Suppressor macrophage treated with lipopolysaccharide for 1 hour (primary cell): ENCODE measurements around the gene SYTL2.
"Not testable (repeated sequence)": the region's sequence is repeated elsewhere in the genome, so short reads cannot be mapped to it uniquely, and the experiment has no call there.

Experiments used
- DNase-seq, 3 donors: peaks; one replicate each; pipeline ENCODE4 v3.0.0-alpha.2; 2020 to 2022

SYTL2 gene, protein sequence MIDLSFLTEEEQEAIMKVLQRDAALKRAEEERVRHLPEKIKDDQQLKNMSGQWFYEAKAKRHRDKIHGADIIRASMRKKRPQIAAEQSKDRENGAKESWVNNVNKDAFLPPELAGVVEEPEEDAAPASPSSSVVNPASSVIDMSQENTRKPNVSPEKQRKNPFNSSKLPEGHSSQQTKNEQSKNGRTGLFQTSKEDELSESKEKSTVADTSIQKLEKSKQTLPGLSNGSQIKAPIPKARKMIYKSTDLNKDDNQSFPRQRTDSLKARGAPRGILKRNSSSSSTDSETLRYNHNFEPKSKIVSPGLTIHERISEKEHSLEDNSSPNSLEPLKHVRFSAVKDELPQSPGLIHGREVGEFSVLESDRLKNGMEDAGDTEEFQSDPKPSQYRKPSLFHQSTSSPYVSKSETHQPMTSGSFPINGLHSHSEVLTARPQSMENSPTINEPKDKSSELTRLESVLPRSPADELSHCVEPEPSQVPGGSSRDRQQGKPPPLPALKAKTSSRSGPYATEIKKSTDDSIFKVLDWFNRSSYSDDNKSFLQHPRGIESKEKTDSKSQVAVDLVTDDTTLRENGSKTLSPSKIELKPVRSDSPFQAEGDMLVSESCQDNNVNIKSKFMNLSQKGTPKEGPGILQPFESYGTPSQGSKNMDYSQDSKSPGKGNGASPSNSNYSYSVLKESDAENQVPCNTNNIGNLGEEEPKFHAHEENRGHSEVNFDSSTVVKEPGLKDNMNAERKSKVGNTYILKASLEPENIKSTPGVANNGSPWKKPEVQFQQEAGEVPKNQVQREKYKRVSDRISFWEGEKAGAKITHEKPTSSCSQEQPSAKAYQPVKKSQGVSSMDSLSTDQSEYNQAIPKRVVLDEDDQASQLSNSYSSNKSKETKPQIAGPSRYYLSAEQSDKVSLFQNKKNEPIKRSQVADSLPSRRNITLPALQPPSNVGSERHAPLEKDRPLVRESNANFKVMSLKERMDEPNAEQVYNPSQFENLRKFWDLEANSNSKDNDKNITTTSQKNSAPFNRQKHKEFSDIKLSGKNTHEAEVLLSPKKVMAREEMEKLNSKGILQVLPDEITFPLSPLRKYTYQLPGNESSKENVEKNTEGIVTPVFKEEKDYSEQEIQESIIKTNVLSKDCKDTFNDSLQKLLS (N-terminal part only)

DNA sequence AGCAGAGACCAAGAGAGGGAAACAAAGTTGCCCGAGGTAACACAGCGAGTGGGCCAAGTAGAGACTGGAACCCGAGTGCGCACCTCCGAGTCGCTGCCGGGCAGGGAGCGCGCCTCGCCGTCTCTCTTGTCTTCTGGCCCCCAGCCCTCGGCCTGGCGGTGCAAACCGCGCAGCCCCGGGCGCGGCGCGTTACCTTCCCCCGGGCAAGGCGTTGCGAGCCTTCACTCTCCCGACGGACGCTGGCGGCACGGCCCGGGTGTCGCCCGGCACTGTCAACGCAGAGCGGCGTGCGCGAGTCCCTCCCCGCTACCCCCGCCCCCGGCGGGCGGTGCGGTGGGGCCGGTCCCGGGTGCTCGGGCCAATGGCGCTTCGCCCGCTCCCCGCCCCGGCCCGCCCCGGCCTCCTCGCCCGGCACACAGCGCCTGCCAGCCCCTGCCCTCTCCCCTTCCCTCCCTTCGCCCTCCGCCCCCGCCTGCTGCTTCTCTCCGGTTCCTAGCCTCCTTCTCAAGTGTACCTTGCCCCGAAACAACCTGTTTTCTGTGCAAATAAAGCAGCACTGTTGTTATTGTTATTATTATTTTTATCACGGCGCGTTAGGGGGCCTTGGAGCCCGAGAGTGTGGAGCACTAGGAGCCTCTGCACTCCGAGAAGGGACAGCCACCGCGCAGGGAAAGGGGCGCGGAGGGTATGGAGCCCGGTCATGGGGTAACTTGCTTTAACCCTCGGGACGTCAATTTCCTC lies at the start of gene SYTL2:
Gene SYTL2 (minus strand): TSS at position 271 of the 741 bp plus-strand sequence. CDS start 53,416 bp downstream, outside the sequence.
- DNase-seq: peak; percentile 70 to 92 (median 85)

DNA sequence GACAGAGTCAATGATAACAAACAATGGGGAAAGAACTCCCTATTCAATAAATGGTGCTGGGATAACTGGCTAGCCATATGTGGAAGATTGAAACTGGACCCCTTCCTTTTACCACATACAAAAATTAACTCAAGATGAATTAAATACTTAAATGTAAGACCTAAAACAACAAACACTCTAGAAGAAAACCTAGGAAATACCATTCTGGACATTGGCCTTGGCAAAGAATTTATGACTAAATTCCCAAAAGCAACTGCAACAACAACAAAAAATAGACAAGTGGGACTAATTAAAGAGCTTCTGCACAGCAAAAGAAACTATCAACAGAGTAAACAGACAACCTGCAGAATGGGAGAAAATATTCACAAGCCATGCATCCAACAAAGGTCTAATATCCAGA lies 48.6 kb upstream of the SYTL2 start:
- DNase-seq: not testable (repeated sequence)

DNA sequence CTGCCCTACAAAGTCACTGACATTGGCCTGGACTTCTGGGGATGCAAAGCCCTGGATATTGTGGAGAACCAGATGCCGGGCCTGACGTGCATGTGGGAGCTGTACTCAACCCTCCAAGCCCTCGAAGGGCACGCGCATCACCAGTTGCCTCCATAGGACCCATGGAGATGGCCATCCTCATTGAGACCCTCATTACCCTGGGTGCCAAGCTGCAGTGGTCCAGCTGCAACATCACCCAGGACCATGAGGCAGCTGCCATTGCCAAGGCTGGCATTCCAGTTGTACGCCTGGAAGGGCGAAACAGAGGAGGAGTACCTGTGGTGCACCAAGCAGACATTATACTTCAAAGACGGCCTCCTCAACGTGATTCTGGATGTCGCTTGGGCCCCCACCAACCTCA lies 46.2 kb upstream of the SYTL2 start:
- no peak for DNase-seq

DNA sequence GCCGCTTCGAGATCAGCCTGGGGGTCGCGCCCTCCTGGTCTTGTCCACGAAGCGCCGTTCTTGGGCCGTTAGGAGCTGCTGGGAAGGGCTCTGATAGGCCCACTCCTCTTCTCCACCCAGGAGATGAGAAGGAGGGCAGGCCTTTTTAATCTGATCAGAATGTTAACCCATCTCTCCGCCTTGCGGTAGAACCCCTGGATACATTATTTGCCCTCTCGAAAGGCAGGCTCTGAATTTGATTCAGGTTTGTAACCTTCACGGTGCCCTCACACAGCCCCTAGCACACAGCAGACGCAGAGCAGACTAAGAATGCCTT lies 44.4 kb upstream of the SYTL2 start, which contains the start of gene CCDC83:
Gene CCDC83 (plus strand): TSS at position 43 of the 316 bp plus-strand sequence. CDS start 9,741 bp downstream, outside the sequence.
- DNase-seq: no peak

DNA sequence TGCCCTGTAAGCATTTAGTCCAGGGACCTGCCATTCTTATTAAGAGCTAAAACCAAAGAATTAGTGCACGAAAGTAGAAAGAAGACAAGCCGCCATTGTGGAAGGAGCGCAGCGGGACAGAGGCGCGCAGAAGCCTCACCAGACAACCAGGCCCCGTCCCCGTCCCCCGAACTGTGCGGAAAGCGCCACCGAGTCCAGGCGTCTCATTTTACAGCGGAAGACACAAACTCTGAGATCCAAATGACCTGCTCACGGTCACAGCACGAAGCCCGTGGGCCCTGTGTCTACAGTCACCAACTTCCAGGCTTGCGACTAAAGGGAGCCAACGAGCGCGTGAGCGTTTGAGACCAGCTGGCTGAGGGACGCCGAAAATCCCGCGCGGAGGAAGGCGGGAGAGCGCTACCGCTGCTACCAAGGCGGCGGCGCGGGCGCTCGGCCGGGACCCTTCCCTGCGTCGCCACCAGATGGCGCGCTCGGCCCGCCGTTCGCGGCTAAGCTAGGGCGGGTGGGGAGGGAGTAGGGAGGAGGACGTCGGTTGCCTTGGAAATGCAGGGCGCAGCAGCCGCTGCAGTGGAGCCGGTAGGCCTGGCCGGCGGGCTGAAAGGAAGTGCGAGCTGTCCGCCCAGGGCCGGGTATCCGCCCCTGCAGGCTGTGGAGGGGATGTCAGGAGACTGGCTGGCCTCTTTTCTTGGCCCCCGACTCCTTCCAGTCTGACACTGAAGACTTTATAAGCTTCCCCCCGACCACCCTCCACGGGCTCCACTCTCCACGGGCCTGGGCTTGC lies 43.8 kb upstream of the SYTL2 start:
- peak; percentile 95 to 96 (median 95) for DNase-seq

DNA sequence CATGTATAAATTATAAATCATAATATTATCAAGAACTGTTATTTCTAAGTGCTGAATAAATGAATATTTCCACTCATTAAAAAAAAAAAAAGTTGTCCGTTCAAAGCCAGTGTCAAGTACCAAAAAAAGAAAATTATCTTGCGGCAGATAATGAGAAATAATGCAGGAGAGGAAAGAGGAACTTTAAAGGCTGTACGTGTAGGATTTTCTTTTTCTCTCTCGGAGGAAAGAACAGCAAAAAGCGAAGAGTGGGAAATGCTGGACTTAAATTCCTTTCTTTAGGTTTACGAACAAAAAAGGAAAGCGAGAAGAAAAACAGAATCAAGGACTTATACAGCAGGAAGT lies 43.2 kb upstream of the SYTL2 start:
- peak in 2 of 3 donors; percentile 28 to 32 for DNase-seq

DNA sequence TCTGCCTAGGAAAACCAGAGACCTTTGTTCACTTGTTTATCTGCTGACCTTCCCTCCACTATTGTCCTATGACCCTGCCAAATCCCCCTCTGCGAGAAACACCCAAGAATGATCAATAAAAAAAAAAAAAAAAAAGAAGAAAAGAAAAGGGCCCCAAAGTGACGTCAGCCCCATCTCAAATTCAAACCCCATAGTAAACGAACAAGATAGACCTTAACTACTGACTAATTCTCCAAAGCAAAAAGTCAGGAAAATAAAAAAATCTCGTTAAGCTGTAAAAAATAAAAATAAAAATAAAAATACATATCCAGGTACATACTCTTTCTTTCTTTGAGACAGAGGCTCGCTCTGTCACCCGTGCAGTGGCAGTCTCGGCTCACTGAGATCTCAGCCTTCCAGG lies 42.6 kb upstream of the SYTL2 start:
- DNase-seq: not testable (repeated sequence)

DNA sequence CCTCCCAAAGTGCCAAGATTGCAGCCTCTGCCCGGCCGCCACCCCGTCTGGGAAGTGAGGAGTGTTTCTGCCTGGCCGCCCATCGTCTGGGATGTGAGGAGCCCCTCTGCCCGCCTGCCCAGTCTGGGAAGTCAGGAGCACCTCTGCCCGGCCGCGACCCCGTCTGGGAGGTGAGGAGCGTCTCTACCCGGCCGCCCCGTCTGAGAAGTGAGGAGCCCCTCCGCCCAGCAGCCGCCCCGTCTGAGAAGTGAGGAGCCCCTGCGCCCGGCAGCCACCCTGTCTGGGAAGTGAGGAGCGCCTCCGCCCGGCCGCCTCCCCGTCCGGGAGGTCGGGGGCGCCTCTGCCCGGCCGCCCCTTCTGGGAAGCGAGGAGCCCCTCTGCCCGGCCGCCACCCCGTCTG lies 41.8 kb upstream of the SYTL2 start:
- DNase-seq: not testable (repeated sequence)

DNA sequence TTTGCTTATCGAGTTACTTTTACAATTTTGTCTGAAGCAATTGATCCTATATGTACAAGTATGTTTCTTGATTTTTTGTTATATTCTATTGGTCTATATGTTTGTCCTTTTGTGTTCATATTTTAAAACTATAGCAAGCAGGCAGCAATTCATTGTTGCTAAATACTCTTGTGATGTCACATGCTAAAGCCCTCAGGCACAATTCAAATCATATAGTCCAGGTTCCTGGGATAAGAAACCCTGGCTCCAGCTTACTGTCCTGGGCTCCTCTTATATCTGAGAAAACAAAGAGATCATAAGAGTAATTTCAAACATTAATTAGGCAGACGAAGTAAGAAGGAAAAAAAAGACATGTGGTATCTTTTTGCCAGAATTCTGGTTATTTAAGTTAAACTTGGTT lies 37.6 kb upstream of the SYTL2 start:
- no peak for DNase-seq

DNA sequence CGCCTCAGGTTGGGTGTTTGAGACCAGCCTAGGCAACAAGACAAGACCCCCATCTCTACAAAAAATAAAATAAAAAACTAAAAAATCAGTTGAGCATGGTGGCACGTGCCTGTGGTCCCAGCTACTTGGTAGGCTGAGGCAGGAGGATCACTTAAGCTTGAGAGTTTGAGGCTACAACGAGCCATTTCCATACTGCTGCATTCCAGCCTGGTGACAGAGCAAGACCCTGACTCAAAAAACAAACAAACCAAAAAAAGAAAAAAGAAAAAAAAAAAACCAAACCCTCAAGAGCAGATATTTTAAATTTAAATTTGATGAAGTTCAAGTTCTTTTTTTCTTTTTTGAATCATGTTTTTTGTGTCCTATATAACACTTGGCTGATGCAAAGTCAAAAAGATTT lies 37.1 kb upstream of the SYTL2 start:
- no peak for DNase-seq

DNA sequence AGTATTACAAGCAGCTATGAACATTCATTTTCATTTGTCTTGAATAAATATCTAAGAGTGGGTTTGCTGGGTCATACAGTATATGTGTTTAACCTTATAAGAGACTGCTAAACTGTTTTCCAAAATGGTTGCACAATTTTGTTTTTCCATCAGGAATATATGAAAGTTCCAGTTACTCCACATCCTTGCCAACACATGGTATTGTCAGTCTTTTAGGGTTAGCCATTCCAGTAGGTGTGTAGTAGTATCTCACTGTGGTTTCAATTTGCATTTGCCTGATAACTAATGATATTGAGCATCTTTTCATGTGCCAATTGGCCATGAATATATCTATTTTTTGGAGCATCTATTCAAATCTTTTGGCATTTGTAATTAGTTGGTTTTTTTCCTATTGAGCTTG lies 36.5 kb upstream of the SYTL2 start:
- no peak for DNase-seq

DNA sequence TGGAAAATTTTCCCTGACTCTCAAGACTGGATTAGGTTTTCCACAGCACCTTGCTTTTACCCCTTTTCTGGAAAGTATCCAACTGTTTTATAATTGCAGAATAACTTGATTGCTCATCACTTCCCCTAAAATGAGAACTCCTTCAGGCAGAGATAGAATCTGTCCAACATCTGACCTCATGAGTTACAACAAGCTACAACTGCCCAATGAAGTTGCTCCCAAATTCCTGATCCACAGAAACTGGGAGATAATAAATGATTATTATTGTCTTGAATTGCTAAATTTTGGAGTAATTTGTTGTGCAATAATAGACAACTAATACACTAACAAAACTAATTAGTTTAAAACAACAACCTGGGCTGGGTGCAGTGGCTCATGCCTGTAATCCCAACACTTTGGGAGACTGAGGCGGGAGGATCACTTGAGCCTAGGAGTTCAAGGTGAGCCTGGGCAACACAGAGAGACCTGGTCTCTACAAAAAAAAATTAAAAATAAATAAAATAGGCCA lies 34.2 kb upstream of the SYTL2 start:
- DNase-seq: peak; percentile 19 to 53 (median 39)

DNA sequence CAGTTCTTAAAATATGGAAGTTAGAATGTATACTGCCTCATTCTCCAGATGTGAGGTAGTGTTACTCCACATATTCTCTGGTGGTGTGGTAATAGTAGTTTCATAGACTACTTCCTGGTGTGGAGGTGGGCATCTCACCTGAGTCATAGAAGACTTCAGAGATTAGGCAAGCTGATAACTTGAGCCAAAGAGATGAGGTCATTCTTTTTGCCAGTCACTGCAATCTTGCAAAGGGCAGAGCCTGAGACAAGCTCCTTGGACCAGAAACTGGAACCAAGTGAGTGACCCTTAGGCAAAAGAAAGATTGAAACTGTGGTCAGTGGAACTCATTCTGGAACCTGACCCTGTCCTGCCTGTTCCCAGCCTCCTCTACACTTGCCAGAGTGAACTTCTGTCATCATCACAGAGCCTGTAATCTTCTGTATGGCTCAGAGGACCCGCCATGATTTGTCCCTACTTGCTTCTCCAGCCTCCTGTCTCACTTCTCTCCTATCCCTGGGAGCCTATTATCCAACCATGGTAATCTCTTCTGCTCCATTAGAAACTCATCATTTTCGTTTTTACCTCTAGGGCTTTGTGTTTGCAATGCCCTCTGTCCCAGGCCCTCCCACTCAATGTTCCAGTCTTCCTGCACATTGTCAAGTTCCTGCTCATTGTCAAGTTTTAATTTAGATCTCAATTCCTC lies 33.6 kb upstream of the SYTL2 start:
- DNase-seq: peak; percentile 38 to 61 (median 45)

DNA sequence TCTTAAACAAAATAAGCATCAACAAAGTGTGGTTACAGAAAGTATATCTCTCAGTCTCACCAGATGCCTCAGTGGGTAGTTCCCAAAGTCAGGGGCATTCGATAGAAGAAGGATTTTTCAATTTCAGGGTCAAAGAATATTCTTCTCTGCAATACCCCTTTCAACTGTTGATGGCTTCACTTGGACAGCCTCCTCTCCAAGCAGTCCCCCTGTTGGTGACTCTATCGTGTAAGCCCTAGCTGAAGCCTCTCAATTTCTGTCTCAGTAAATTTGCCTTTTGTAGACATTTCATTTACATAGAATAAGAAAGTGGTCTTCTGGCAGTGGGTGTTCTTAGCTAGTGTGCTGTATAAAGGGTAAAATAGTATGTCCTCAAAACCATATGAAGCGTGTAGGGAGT lies 33.0 kb upstream of the SYTL2 start:
- no peak for DNase-seq

DNA sequence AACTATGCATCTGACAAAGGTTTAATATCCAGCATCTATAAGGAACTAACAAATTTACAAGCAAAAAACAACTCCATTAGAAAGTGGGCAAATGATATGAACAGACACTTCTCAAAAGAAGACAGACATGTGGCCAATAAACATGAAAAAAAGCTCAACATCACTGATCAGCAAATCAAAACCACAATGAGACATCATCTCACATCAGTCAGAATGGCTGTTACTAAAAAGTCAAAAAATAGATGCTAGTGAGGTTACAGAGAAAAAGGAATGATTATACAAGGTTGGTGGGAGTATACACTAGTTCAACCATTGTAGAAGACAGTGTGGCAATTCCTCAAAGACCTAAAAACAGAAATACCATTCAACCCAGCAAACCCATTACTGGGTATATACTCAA lies 30.0 kb upstream of the SYTL2 start:
- not testable (repeated sequence) for DNase-seq

DNA sequence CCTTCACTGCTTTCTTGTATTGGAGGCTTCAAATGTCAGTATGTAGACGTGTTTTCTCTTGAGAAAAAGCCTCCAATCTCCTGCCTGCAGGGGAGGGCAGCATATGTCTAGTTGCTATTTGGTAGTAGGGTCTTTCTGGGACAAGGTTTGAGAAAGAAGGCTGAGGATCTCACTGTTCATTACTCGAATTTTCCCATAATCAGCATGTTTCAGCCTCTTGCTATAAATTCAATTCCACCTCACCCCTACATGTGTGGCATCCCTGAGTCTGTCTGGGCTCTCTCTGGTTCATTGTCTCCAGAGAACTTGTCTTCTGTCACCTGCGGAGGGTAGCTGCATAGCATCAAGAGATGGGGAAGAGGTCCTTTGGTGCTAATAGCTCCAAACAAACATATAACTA lies 24.8 kb upstream of the SYTL2 start:
- no peak for DNase-seq

DNA sequence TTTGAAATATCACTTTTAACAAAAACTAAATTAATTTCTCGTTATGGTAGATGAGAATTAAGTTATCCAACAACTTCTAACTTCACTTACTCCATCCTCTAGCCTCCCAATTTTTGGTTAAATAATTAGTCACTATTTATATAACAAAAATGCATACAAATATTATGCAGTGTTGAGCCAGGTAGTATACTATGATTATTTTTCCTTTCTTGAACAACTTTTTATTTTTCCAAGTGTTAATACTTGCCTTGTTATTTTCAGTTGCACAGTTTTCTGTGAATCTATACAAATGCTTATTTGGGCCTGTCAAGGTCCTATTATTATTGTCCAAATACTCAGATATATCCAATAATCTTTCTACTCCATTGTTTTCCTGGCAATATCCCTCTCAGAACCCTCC lies 24.3 kb upstream of the SYTL2 start:
- no peak for DNase-seq

DNA sequence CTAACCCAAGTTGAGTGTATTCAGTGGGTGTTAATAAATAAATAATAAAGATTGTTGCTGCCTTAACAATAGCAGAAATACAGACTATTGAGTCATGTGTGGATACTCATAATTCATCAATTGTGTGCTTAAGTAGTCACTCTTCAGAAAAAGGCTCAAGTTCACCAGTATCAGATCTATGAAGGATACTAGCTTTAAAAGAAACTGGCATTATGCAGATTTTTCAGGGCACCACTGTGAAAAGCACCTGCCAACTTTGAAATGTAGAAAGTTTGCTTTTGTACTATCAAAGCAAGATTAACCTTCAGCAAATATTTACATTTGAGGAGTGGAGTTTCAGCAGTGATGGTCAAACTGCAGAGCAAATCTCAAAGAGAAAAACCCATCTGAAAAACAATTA lies 20.1 kb upstream of the SYTL2 start:
- no peak for DNase-seq

DNA sequence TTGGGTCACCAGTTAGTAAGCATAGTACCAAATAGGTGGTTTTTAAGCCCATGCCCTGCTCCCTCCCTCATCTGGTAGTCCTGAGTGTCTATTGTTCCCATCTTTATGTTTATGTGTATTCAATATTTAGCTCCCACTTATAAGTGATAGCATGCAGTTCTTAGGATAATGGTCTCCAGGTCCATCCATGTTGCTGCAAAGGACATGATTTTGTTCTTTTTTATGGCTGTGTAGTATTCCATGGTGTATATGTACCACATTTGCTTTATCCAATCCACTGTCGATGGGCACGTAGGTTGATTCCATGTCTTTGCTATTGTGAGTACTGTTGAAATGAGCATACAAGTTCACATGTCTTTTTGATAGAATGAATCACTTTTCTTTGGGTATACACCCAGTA lies 18.2 kb upstream of the SYTL2 start:
- DNase-seq: no peak

DNA sequence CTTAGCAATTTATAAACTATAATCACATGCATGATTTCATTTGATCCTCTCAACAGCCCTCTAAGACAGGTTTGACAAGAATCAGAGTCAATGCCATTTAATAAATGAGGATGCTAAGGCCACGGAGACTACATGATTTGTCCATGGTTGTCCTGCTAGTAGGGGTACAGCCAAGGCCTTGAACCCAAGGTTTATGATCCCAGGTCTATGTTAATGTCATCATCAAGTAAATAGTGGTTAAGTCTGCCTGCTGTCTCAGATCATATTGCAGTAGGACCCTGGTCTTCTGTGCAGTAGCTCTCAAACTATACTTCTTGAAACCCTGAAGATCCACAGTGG lies 17.7 kb upstream of the SYTL2 start:
- DNase-seq: no peak
